T-cell (primary cell): Measurements from ENCODE around the gene PEAR1. TPM values are rescaled to one million over a fixed set of nuclear protein-coding genes. Genes with fewer than 3 reads are reported as not detected.

Experiments
- ATAC-seq, 4 experiments: fragments of 200-7000 bp in 3 of 4; fragments of 150-1000 bp in 1 of 4; cut with Tn5 transposase; replicated peaks in 1 of 4; 1 replicate in 3 of 4; 2 replicates in 1 of 4; pipeline ENCODE4 v1.10.0; 2021; ENCODE audit warnings: moderate library complexity in 3 of 4, mild to moderate bottlenecking in 2 of 4, moderate number of reproducible peaks in 1 of 4
- CTCF ChIA-PET, 2 donors: fragments of 300-600 bp; sonication (Branson Sonifier 250); formaldehyde crosslinking; loops; one replicate each; lab custom pipeline; 2022; ENCODE audit warnings: antibody characterized with exemption in 2 of 2; lab: Charles Lee
- POLR2A ChIA-PET, 2 donors: fragments of 300-600 bp; sonication (Branson Sonifier 250); formaldehyde crosslinking; loops; one replicate each; lab custom pipeline; 2022; ENCODE audit warnings: antibody characterized with exemption in 2 of 2; lab: Charles Lee
- DNase-seq, 35 experiments: peaks; one replicate each; pipeline versions ENCODE4 v3.0.0 to v3.0.0-alpha.2; 2013 to 2023
- H3K27ac ChIP-seq: one replicate; pipeline ENCODE4 v1.5.1; 2013; ENCODE audit warnings: low read length
- H3K27me3 ChIP-seq, 2 experiments: replicated peaks in 1 of 2; 1 replicate in 1 of 2; 2 replicates in 1 of 2; pipeline versions ENCODE4 v1.6.1 to v1.7.0; 2013; ENCODE audit warnings: low read length in 1 of 2, mixed read lengths in 1 of 2; ENCODE audit not compliant: control insufficient read depth in 2 of 2, insufficient read depth in 2 of 2; ENCODE audit errors: extremely low read depth in 1 of 2
- H3K36me3 ChIP-seq, 2 donors: 1 replicate in 1 of 2; 2 replicates in 1 of 2; pipeline versions ENCODE4 v1.6.1 to v1.7.0; 2013; ENCODE audit warnings: low read length in 1 of 2; ENCODE audit not compliant: control insufficient read depth in 2 of 2, insufficient read depth in 1 of 2; ENCODE audit errors: extremely low read depth in 1 of 2
- H3K4me1 ChIP-seq, 2 experiments: 1 replicate in 1 of 2; 2 replicates in 1 of 2; pipeline versions ENCODE4 v1.6.1 to v1.7.0; 2013; ENCODE audit warnings: low read length in 2 of 2, mixed read lengths in 1 of 2; ENCODE audit not compliant: insufficient read depth in 2 of 2, control insufficient read depth in 1 of 2; ENCODE audit errors: extremely low read depth in 1 of 2
- H3K4me3 ChIP-seq, 2 donors: 1 replicate in 1 of 2; 2 replicates in 1 of 2; pipeline versions ENCODE4 v1.5.1 to v1.7.0; 2013; ENCODE audit warnings: mild to moderate bottlenecking in 2 of 2, low read length in 1 of 2, moderate library complexity in 1 of 2; ENCODE audit not compliant: control insufficient read depth in 1 of 2; ENCODE audit errors: extremely low read depth in 1 of 2
- H3K9me3 ChIP-seq: 2 replicates; pipeline ENCODE4 v1.7.0; 2013
- H3K27ac Mint-ChIP-seq, 2 donors: one replicate each; pipeline ENCODE4 v1.8.0; 2020 to 2021; ENCODE audit warnings: mild to moderate bottlenecking in 2 of 2, mixed read lengths in 2 of 2
- H3K27me3 Mint-ChIP-seq, 2 donors: one replicate each; pipeline ENCODE4 v1.8.0; 2021 to 2022; ENCODE audit warnings: mixed read lengths in 2 of 2
- H3K36me3 Mint-ChIP-seq: one replicate; pipeline ENCODE4 v1.8.0; 2021; ENCODE audit warnings: mixed read lengths
- H3K4me1 Mint-ChIP-seq, 3 donors: one replicate each; pipeline ENCODE4 v1.8.0; 2020 to 2022; ENCODE audit warnings: mixed read lengths in 3 of 3, mild to moderate bottlenecking in 1 of 3
- H3K4me3 Mint-ChIP-seq, 3 donors: one replicate each; pipeline ENCODE4 v1.8.0; 2020 to 2022; ENCODE audit warnings: mild to moderate bottlenecking in 3 of 3, mixed read lengths in 3 of 3, moderate library complexity in 3 of 3
- H3K9me3 Mint-ChIP-seq, 3 donors: one replicate each; pipeline ENCODE4 v1.8.0; 2020 to 2022; ENCODE audit warnings: mixed read lengths in 3 of 3
- WGBS: methylation state at CpG from one replicate; pipeline ENCODE4 v1.1.5; 2013; ENCODE audit warnings: missing lambda C conversion rate; ENCODE audit not compliant: insufficient coverage; 5-methylcytosine and 5-hydroxymethylcytosine counted together
- total RNA-seq, 35 experiments: library from RNA in 6 of 35; stranded (reverse) in 6 of 35; fragments of 120-200 nt in 1 of 35; gene quantifications; one replicate each; pipeline versions ENCODE4 v1.2.1 to v1.2.4 and lab custom pipeline; 2013 to 2026

PEAR1 gene, protein sequence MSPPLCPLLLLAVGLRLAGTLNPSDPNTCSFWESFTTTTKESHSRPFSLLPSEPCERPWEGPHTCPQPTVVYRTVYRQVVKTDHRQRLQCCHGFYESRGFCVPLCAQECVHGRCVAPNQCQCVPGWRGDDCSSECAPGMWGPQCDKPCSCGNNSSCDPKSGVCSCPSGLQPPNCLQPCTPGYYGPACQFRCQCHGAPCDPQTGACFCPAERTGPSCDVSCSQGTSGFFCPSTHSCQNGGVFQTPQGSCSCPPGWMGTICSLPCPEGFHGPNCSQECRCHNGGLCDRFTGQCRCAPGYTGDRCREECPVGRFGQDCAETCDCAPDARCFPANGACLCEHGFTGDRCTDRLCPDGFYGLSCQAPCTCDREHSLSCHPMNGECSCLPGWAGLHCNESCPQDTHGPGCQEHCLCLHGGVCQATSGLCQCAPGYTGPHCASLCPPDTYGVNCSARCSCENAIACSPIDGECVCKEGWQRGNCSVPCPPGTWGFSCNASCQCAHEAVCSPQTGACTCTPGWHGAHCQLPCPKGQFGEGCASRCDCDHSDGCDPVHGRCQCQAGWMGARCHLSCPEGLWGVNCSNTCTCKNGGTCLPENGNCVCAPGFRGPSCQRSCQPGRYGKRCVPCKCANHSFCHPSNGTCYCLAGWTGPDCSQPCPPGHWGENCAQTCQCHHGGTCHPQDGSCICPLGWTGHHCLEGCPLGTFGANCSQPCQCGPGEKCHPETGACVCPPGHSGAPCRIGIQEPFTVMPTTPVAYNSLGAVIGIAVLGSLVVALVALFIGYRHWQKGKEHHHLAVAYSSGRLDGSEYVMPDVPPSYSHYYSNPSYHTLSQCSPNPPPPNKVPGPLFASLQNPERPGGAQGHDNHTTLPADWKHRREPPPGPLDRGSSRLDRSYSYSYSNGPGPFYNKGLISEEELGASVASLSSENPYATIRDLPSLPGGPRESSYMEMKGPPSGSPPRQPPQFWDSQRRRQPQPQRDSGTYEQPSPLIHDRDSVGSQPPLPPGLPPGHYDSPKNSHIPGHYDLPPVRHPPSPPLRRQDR
- total RNA-seq (under 1 TPM; 0.09 to 0.67 (median 0.28) TPM), total RNA-seq (lab: John Stamatoyannopoulos, UW) (0 to 1.0 (median 0.14) reads per million in 29 experiments)
- 0.15 TPM for total RNA-seq (2013)

DNA sequence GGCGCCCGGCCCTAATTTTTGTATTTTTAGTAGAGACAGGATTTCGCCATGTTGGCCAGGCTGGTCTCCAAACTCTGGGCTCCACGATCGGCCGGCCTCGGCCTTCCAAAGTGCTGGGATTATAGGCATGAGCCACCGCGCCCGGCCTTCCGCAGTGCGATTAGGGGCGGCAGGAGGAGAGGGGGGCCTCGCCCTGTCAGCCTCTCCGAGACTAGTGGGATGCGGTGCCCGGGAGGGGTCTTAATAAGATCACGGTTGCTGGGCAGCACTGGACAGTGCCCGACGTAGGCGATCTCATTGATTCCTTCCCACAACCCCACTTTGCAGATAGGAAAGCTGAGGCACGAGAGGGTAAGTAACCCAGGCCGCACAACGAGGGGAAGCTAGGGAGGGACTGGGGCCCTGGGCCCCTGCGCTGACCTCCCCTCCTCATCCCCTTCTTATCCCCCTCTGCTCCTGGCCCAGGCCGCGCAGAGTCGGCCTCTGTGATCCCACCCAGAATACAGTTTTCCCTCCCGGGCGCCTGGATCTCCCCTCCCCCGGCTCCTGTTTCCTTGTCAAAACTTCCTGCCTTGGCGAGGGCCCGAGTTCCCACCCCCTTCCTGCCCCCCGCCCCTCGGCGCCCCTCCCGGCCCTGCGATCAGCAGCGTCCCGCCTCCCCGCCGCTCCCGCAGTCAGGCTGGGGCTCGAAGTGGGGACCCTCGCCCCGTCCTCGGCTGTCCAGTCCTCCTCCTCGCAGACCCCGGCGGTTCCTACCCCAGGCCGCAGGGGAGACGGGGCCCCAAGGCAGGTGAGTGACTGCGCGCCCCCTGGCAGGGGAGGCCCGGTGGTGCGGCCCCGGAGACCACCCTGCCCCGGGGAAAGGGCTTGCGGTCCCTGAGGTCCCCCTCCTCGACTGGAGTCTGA lies at the start of gene PEAR1:
PEAR1 (plus strand) TSS at position 671 of the 906 bp plus-strand sequence. CDS start 10,209 bp downstream, outside the sequence.
- H3K36me3 ChIP-seq, result no peaks in the 10 kb centered on the region
- Mint-ChIP-seq H3K27ac (no peak within 1 kb of the TSS), H3K4me3 (peak within 1 kb of the TSS; percentile 61 to 75 (median 62)), H3K9me3 (no peaks in the 10 kb centered on the region), H3K27me3 (peaks cover 23 to 62% of the 10 kb centered on the region in 2 donors), H3K36me3 (no peaks in the 10 kb centered on the region), H3K4me1 (peaks cover 17 to 25% (median 23%) of the 10 kb centered on the region in 3 donors)
- no peak for ATAC-seq
- peaks cover 4 to 34% of the 10 kb centered on the region in 2 experiments for H3K4me1 ChIP-seq
- DNase-seq, result peak in 2 of 35 experiments; percentile 3 to 9
- H3K27ac ChIP-seq, result no peak within 1 kb of the TSS
- no peaks in the 10 kb centered on the region for H3K9me3 ChIP-seq
- WGBS, result 12% methylated on average over 48 of the region's 60 CpGs
- ChIA-PET CTCF (interaction anchor here (0.6 to 1.7 kb wide), 9 partner anchors 14 to 564 kb away, joined by 3 to 6 read pairs (median 3); no protein-coding TSS in a partner anchor), POLR2A (no interaction called here)
- peaks cover 0 to 80% of the 10 kb centered on the region in 2 experiments for H3K27me3 ChIP-seq
- H3K4me3 ChIP-seq, result peak within 1 kb of the TSS; percentile 24 to 69

- no peak for ATAC-seq
- H3K27me3 Mint-ChIP-seq, result peaks cover 38 to 77% of the 10 kb centered on the region in 2 donors
- no peaks in the 10 kb centered on the region for H3K36me3 ChIP-seq
- peaks cover 10 to 89% of the 10 kb centered on the region in 2 experiments for H3K27me3 ChIP-seq
- WGBS, result 67% methylated on average over 1 of the region's 6 CpGs
- peak overlapping the region in 1 of 3 donors; percentile 70 for H3K4me3 Mint-ChIP-seq
- peak overlapping the region in 1 of 2 donors; percentile 58 for H3K27ac Mint-ChIP-seq
- H3K4me1 Mint-ChIP-seq, result peaks cover 23 to 38% (median 35%) of the 10 kb centered on the region in 3 donors
- H3K36me3 Mint-ChIP-seq, result peaks cover 2% of the 10 kb centered on the region
- no peak overlapping the region for H3K4me3 ChIP-seq
- H3K4me1 ChIP-seq, result peaks cover 0 to 30% of the 10 kb centered on the region in 2 experiments
- H3K9me3 ChIP-seq, result no peaks in the 10 kb centered on the region
- no peak for DNase-seq
- ChIA-PET CTCF (interaction anchor here in 1 of 2 donors (0.6 kb wide), 1 partner anchor 59 kb away, joined by 3 read pairs; no protein-coding TSS in a partner anchor), POLR2A (no interaction called here)
- no peaks in the 10 kb centered on the region for H3K9me3 Mint-ChIP-seq
- H3K27ac ChIP-seq, result no peak overlapping the region
Observed at GRCh38 chr1:156844102-156844501, 49.4 kb upstream of the PEAR1 start.

GRCh38 chr1:156844638-156845037 lies 48.9 kb upstream of the PEAR1 start:
- no peak for ATAC-seq
- no peaks in the 10 kb centered on the region for H3K9me3 ChIP-seq
- DNase-seq, result no peak
- H3K36me3 ChIP-seq, result no peaks in the 10 kb centered on the region
- POLR2A ChIA-PET, result no interaction called here
- peak overlapping the region; percentile 6 to 70 (median 37) for H3K4me3 Mint-ChIP-seq
- 34% methylated on average over 9 of the region's 14 CpGs for WGBS
- peaks cover 10 to 87% of the 10 kb centered on the region in 2 experiments for H3K27me3 ChIP-seq
- peaks cover 24 to 39% (median 37%) of the 10 kb centered on the region in 3 donors for H3K4me1 Mint-ChIP-seq
- H3K36me3 Mint-ChIP-seq, result peaks cover 2% of the 10 kb centered on the region
- CTCF ChIA-PET, result interaction anchor here in 1 of 2 donors (0.6 kb wide), 1 partner anchor 60 kb away, joined by 3 read pairs; no protein-coding TSS in a partner anchor
- peak overlapping the region; percentile 10 to 25 for H3K4me3 ChIP-seq
- peaks cover 0 to 30% of the 10 kb centered on the region in 2 experiments for H3K4me1 ChIP-seq
- no peak overlapping the region for H3K27ac ChIP-seq
- H3K27me3 Mint-ChIP-seq, result peaks cover 37 to 75% of the 10 kb centered on the region in 2 donors
- H3K9me3 Mint-ChIP-seq, result no peaks in the 10 kb centered on the region
- H3K27ac Mint-ChIP-seq, result no peak overlapping the region

GRCh38 chr1:156845055-156845952 lies 48.2 kb upstream of the PEAR1 start:
- Histone ChIP-seq H3K4me3 (peak overlapping the region; percentile 10 to 25), H3K9me3 (no peaks in the 10 kb centered on the region), H3K27ac (no peak overlapping the region), H3K27me3 (peaks cover 10 to 83% of the 10 kb centered on the region in 2 experiments), H3K36me3 (no peaks in the 10 kb centered on the region), H3K4me1 (peaks cover 0 to 30% of the 10 kb centered on the region in 2 experiments)
- no peaks in the 10 kb centered on the region for H3K9me3 Mint-ChIP-seq
- peaks cover 32 to 73% of the 10 kb centered on the region in 2 donors for H3K27me3 Mint-ChIP-seq
- ChIA-PET POLR2A (no interaction called here), CTCF (no interaction called here)
- DNase-seq (peak in 25 of 35 experiments; percentile 12 to 61 (median 29)), ATAC-seq (peak; percentile 29 to 70 (median 42))
- H3K36me3 Mint-ChIP-seq, result peaks cover 2% of the 10 kb centered on the region
- 11% methylated on average over 47 of the region's 69 CpGs for WGBS
- peak overlapping the region; percentile 56 to 70 (median 58) for H3K4me3 Mint-ChIP-seq
- H3K27ac Mint-ChIP-seq, result peak overlapping the region in 1 of 2 donors; percentile 11
- H3K4me1 Mint-ChIP-seq, result peaks cover 24 to 39% (median 39%) of the 10 kb centered on the region in 3 donors
